GM12875 (cell line): ENCODE results near the gene GPR107.

Experiments
- H3K4me3 ChIP-seq: one replicate; pipeline ENCODE4 v1.5.1; 2011; ENCODE audit warnings: low read depth, low read length, control low read depth
- TF ChIP-seq, protein P1 (sequence below): IDR thresholded peaks from 2 replicates; pipeline ENCODE4 v1.5.1; 2011; ENCODE audit warnings: low read depth, mild to moderate bottlenecking, control low read depth, inconsistent platforms, low read length, moderate library complexity, borderline replicate concordance; ENCODE audit not compliant: insufficient read depth

GPR107 gene

DNA sequence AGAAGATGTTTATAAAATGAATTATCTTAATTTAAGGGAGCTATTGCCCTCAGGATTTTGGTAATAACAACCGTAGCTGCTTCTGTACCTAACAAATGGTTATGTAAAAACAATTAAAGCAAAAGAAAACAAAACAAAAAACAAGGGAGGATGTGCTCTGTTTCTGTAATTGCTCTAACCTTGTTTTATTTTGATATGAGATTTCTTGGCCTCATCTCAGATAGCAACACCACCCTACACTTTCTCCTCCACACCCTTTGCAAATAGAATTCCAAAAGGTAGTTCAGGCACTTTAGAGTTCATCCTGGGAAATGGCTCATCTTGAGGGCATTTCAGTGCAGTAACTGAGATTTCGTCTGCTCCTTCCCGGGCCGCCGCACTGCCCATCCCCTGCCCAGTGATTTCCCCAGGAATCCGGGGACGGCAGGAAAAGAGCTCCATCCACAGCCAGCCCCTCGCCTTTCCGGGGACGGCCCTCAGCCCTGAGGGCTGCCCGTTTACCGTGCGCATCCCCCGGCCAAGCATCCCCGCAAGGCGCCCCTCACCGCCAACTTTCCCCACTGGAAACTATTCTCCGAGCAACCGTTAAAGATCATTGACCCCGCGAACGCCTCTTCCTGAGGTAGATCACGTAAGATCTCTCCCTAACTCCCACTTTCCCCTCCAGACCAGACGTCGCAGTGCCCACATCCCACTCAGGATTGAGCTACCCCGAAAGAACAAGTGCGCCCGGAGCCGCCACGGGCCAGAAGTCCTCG is 11.9 kb upstream of the GPR107 start:
- H3K4me3 ChIP-seq: peak overlapping the region; percentile 96
- TF ChIP-seq, protein P1, sequence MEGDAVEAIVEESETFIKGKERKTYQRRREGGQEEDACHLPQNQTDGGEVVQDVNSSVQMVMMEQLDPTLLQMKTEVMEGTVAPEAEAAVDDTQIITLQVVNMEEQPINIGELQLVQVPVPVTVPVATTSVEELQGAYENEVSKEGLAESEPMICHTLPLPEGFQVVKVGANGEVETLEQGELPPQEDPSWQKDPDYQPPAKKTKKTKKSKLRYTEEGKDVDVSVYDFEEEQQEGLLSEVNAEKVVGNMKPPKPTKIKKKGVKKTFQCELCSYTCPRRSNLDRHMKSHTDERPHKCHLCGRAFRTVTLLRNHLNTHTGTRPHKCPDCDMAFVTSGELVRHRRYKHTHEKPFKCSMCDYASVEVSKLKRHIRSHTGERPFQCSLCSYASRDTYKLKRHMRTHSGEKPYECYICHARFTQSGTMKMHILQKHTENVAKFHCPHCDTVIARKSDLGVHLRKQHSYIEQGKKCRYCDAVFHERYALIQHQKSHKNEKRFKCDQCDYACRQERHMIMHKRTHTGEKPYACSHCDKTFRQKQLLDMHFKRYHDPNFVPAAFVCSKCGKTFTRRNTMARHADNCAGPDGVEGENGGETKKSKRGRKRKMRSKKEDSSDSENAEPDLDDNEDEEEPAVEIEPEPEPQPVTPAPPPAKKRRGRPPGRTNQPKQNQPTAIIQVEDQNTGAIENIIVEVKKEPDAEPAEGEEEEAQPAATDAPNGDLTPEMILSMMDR: no peak

DNA sequence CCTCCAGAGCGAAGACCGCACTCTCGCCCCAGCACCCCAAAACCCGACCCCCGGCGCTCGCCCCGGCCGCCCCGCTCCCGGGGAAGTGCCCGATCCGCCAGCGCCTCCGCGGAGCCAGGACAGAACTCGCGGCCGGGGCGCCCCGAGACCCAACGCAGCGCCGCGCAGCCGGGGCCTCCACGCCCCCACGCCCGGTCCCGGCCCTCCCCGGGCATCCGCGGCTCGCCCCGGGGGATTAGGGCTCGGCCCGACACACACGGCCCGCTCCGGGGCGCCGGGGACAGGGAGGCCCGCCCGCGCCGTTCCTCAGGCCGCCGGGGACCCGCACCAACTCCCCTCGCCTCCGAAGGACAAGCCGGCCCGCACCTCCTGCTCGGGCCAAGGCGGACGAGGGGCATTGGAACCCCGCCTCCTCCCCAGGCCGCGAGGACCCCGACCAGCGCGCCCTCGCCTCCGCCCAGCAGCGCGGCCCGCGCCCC is 11.3 kb upstream of the GPR107 start:
- TF ChIP-seq, protein P1: no peak
- H3K4me3 ChIP-seq: peak overlapping the region; percentile 96

DNA sequence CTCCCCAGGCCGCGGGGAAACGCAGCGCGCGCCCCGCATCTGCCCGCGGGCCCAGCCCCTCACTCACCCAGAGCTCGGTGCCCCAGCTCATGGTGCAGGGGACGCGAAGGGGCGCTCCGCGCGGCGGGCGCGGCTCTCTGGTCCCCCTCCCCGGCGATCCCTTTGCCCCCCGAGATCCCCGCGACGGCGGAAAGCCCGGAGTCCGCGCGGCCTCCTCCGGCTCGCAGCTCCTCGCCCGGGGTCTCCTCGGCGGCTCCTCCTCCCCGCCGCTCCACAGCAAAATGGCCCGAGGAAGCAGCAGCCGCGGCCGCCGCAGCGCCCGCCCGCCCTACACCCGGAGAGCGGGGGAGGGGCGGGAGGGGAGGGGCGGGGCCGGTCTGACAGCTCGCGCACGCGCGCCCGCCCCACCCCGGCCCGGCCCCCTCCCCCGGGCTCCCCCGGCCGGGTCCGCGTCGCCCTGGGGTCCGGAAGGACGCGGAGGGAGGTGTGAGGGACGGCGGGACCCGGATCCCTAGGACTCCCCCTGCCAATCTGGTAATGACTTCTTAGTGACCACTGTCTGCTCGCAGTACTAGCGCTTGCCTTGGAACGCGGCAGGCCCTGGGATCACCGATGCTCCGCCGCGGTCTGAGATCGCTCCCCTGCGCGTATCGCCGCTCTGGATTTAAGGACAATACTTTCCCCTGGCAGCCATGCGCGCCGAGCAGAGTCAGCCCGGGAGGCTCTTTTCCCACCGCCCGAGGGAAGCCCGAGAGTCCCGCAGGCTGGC is 10.6 kb upstream of the GPR107 start, which contains the start of gene FNBP1:
Gene FNBP1 (minus strand): TSS at position 305 of the 769 bp plus-strand sequence. CDS start 214 bp downstream, at position 91.
- H3K4me3 ChIP-seq: peak within 1 kb of the TSS; percentile 96
- TF ChIP-seq, protein P1: no peak

DNA sequence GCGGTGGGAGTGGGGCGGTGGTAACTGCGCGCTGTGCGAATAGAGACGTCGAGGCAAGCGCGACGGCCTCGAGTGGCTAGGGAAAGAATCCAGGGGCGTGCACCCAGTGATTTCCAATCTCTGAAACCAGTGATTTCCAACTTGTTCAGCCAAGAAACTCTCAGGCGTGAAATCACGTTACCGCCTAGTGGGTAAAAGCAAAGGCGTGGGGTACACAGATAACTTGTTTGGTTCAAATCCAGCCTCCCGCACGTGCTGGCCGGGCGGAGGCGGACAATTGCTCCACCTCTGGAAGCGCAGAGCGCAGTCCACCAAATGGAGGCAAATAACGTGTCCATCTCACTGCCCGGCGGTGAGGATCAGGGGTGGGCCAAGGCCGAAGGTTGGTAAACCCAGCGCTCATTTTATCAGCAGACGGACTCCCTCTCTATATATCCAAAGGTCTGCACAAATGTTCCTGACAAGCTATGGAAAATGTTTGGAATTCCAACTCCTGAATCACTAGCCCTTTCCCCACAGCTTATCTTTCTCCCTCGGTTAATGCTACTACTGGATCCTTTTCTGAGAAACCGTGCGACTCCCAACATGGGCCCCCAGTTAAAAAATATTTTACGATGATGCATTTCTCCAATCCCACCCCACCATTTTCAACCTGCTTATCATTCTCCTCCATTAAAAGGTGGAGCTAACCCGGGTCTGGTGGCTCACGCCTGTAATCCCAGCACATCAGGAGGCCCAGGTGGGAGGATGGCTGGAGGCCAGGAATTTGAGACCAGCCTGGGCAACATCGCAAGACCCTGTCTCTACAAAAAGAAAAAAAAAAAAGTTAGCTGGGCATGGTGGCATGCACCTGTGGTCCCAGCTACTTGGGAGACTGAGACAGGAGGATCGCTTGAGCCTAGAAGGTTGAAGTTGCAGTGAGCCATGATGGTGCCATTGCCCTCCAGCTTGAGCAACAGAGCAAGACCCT is 9.8 kb upstream of the GPR107 start:
- TF ChIP-seq, protein P1: no peak
- H3K4me3 ChIP-seq: peak overlapping the region; percentile 68

DNA sequence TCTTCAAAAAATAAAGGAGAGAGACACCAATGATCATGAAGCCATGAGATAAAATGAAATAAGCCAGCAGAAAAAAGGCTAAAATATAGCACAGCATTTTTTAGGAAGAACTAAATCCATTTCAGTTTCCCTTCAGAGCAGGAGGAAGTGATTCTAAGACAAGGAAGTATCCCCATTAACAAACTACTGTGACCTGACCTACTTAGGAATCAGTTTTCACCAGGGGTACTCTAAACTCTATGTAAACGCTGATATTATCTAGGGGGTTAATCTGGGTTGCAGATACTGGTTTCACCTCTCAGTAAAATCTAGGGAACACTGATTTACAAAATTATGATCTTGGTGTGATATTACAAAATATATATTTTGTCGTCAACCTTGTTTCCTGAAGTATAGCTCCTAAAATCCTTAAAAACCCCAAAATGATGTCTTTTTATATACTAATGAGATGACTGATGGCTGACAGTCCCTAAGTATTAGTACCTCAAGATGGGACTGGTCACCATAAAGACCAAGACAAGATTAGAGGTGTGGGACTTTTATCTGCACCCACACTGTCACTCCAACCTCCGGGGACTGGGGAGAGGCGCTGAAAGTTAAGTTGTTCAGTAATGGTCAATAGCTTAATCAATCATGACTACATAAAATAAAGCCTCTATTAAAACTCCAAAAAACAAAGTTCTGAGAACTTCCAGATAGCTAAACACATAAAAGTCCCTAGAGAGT is 7.8 kb upstream of the GPR107 start:
- TF ChIP-seq, protein P1: no peak
- no peak overlapping the region for H3K4me3 ChIP-seq
